PFSK-1 (cell line): ENCODE results near the gene AUTS2.

Experiments used
- FOXP2 ChIP-seq: optimal IDR thresholded peaks from 2 replicates; pipeline ENCODE3; 2011; ENCODE audit warnings: borderline replicate concordance, control low read depth, inconsistent platforms; ENCODE audit not compliant: insufficient read depth; ENCODE audit errors: extremely low read length, extremely low read depth
- POLR2AphosphoS5 ChIP-seq: IDR thresholded peaks from 2 replicates; pipeline ENCODE4 v1.6.1; 2012; ENCODE audit warnings: low read depth, mild to moderate bottlenecking, control low read depth, low read length, moderate library complexity
- SIN3A ChIP-seq: IDR thresholded peaks from 2 replicates; pipeline ENCODE4 v1.6.1; 2012; ENCODE audit warnings: mild to moderate bottlenecking, low read length, moderate library complexity, borderline replicate concordance; ENCODE audit not compliant: insufficient read depth
- TAF1 ChIP-seq: IDR thresholded peaks from 2 replicates; pipeline ENCODE4 v1.6.1; 2012; ENCODE audit warnings: low read length, control low read depth, borderline replicate concordance; ENCODE audit not compliant: insufficient read depth
- TF ChIP-seq, protein P1 (sequence below), 2 experiments: IDR thresholded peaks; 2 replicates each; pipeline versions ENCODE4 v1.6.1 to v1.8.0; 2011 to 2012; ENCODE audit warnings: low read depth in 2 of 2, low read length in 2 of 2, control low read depth in 1 of 2, inconsistent platforms in 1 of 2, mild to moderate bottlenecking in 1 of 2, moderate library complexity in 1 of 2; ENCODE audit not compliant: insufficient read depth in 1 of 2

- TF ChIP-seq, protein P1, sequence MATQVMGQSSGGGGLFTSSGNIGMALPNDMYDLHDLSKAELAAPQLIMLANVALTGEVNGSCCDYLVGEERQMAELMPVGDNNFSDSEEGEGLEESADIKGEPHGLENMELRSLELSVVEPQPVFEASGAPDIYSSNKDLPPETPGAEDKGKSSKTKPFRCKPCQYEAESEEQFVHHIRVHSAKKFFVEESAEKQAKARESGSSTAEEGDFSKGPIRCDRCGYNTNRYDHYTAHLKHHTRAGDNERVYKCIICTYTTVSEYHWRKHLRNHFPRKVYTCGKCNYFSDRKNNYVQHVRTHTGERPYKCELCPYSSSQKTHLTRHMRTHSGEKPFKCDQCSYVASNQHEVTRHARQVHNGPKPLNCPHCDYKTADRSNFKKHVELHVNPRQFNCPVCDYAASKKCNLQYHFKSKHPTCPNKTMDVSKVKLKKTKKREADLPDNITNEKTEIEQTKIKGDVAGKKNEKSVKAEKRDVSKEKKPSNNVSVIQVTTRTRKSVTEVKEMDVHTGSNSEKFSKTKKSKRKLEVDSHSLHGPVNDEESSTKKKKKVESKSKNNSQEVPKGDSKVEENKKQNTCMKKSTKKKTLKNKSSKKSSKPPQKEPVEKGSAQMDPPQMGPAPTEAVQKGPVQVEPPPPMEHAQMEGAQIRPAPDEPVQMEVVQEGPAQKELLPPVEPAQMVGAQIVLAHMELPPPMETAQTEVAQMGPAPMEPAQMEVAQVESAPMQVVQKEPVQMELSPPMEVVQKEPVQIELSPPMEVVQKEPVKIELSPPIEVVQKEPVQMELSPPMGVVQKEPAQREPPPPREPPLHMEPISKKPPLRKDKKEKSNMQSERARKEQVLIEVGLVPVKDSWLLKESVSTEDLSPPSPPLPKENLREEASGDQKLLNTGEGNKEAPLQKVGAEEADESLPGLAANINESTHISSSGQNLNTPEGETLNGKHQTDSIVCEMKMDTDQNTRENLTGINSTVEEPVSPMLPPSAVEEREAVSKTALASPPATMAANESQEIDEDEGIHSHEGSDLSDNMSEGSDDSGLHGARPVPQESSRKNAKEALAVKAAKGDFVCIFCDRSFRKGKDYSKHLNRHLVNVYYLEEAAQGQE (IDR thresholded peaks at IDR 0.05; ENCODE audit: insufficient read depth in 1 of 2, low read depth in 2 of 2, low read length in 2 of 2): no peak
- TF ChIP-seq POLR2AphosphoS5 (no peak), TAF1 (no peak), SIN3A (no peak), FOXP2 (no peak)
Observed at GRCh38 chr7:70188901-70189650, 590.8 kb downstream of the AUTS2 start.
